SK-N-SH (cell line): ENCODE data around the gene OAF.

Experiments used
- EZH2phosphoT487 ChIP-seq: fragments of 200-600 bp; sonication (generic); IDR thresholded peaks from 2 replicates; pipeline ENCODE4 v1.6.1; 2017; ENCODE audit warnings: low read depth, mixed run types, mild to moderate bottlenecking, antibody characterized with exemption, moderate library complexity, borderline replicate concordance
- NFIC ChIP-seq: IDR thresholded peaks from 2 replicates; pipeline ENCODE4 v1.4.0; 2012; ENCODE audit warnings: borderline replicate concordance
- RXRA ChIP-seq: IDR thresholded peaks from 2 replicates; pipeline ENCODE4 v1.4.0; 2012; ENCODE audit warnings: low read depth, mild to moderate bottlenecking, borderline replicate concordance
- SMC3 ChIP-seq: IDR thresholded peaks from 2 replicates; pipeline ENCODE4 v1.6.1; 2012; ENCODE audit warnings: low read depth, low read length, improper control_type of control experiment
- TEAD4 ChIP-seq: IDR thresholded peaks from 2 replicates; pipeline ENCODE4 v1.4.0; 2012; ENCODE audit warnings: mild to moderate bottlenecking, borderline replicate concordance; ENCODE audit not compliant: insufficient read depth
- TF ChIP-seq, protein P1 (sequence below): fragments of 150-350 bp; IDR thresholded peaks from 2 replicates; pipeline ENCODE4 v1.6.1; 2017; ENCODE audit warnings: antibody characterized with exemption, low read length, low read depth, borderline replicate concordance
- TF ChIP-seq, protein P2 (sequence below): fragments of 200-600 bp; sonication (generic); IDR thresholded peaks from 2 replicates; pipeline ENCODE4 v1.6.1; 2017; ENCODE audit warnings: antibody characterized with exemption, mild to moderate bottlenecking, moderate library complexity

DNA sequence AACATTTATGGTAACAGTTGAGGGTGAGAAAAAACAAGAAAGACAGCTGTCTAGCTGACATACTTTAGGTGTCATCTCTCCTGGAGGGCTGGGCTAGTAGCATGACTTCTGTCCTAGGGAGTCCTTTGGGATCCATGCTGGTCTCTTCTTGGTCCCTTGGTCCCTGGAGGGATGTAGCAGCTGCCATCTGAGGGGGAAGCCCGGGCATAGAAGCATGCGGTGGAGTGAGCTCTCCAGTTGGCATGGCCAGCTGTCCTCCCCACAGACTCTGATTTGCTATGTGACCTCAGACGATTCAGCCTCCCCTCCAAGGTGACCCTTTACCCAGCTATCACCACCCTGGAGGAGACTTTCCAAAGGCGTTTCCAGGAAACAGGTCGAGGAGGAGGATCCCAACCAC is 57.9 kb downstream of the OAF start:
- TF ChIP-seq, protein P1, sequence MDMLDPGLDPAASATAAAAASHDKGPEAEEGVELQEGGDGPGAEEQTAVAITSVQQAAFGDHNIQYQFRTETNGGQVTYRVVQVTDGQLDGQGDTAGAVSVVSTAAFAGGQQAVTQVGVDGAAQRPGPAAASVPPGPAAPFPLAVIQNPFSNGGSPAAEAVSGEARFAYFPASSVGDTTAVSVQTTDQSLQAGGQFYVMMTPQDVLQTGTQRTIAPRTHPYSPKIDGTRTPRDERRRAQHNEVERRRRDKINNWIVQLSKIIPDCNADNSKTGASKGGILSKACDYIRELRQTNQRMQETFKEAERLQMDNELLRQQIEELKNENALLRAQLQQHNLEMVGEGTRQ = no peak
- TF ChIP-seq RXRA (no peak), SMC3 (no peak), EZH2phosphoT487 (no peak), TEAD4 (no peak), NFIC (no peak)
- TF ChIP-seq, protein P2, sequence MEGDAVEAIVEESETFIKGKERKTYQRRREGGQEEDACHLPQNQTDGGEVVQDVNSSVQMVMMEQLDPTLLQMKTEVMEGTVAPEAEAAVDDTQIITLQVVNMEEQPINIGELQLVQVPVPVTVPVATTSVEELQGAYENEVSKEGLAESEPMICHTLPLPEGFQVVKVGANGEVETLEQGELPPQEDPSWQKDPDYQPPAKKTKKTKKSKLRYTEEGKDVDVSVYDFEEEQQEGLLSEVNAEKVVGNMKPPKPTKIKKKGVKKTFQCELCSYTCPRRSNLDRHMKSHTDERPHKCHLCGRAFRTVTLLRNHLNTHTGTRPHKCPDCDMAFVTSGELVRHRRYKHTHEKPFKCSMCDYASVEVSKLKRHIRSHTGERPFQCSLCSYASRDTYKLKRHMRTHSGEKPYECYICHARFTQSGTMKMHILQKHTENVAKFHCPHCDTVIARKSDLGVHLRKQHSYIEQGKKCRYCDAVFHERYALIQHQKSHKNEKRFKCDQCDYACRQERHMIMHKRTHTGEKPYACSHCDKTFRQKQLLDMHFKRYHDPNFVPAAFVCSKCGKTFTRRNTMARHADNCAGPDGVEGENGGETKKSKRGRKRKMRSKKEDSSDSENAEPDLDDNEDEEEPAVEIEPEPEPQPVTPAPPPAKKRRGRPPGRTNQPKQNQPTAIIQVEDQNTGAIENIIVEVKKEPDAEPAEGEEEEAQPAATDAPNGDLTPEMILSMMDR = no peak
